Heart left ventricle (tissue), 13 donors: ENCODE results near the gene NKX3-2.

Experiments used
- CTCF ChIP-seq, 12 donors: fragments of 200-600 bp; sonication (generic) in 4 of 12; IDR thresholded peaks; one replicate each; pipeline versions ENCODE4 v1.5.0 to v1.8.0; 2018 to 2022; ENCODE audit warnings: antibody characterized with exemption in 12 of 12, mild to moderate bottlenecking in 5 of 12
- POLR2A ChIP-seq, 2 donors: fragments of 450-650 bp; IDR thresholded peaks; one replicate each; pipeline ENCODE4 v1.6.1; 2017; ENCODE audit warnings: antibody characterized with exemption in 2 of 2, mild to moderate bottlenecking in 2 of 2, moderate library complexity in 2 of 2
- donor health status: ischemic (EF 13 %, LVEDD 7.1; RV severe dilation, severe dysfunction).
- donor health status: DM: no; HTN: yes; CAD: no.
- donor health status: DM: no; HTN: no; CAD: no.
- donor health status: ischemic (EF 25% LVEDD 6.9; RV normal size, moderate dysfunction).
- donor health status: ischemic (EF 25% LVEDD 5.7; RV mildly dilated, moderate dysfunction).
- donor health status: ischemic (EF 35%, LVEDD 5.7; RV mildly dilated, moderate dysfunction).
- donor health status: nonischemic (EF 11% LVEDD 7.7; RV severe dilation, severe dysfunction).
- donor health status: DM: yes; HTN: yes; CAD: no.
- donor health status: PGD.
- donor health status: ischemic (EF 29% LVEDD 5.4; RV normal size, mild dysfunction).
- donor health status: nonischemic (EF 23%, LVEDD 6.1; RV moderate dilation, normal function).

GRCh38 chr4:13584481-13584880, 40.2 kb upstream of the NKX3-2 start:
- TF ChIP-seq CTCF (IDR thresholded peaks at IDR 0.05) (no peak), POLR2A (IDR thresholded peaks at IDR 0.05) (no peak)
